GM18505 (cell line): ENCODE data around the gene SLC9A3.

Experiments
- ATAC-seq: cut with Tn5 transposase; IDR thresholded peaks from one replicate; pipeline ENCODE4 v1.9.1; 2021; ENCODE audit not compliant: unreplicated experiment
- POLR2A ChIP-seq: IDR thresholded peaks from 4 replicates; pipeline ENCODE4 v1.6.1; 2011; ENCODE audit warnings: borderline replicate concordance; ENCODE audit not compliant: insufficient read depth, insufficient read length; ENCODE audit errors: extremely low read depth

Gene SLC9A3

DNA sequence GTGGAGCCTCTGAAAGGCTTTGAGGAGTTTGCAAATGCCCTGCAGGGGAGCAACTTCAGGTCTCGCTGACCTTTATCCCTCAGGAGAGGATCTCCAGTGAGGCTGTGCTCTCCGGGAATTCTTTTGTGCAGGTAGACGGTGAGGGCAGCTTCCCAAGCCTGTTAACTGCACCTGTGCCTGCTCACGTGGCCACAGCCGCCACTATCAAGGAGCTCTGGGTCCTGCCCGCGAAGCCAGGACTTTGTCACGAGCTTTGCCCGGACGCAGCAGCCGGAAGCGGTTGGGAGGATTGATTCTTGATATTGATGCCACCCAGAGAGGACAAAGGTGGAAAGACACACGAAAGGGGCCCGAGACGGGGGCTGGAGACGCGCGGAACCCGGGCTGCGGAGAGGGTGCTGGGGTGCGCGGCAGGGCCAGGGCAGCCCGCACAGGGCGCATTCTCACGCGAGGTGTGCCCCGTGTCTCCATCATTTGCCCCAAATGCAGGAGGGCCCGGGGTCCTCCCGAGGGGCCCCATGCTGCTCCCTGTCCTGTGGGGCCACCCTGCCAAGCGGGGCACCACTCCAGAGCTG lies 18.2 kb downstream of the SLC9A3 start:
- TF ChIP-seq POLR2A: no peak
- no peak for ATAC-seq

- no peak for TF ChIP-seq POLR2A
- no peak for ATAC-seq
Observed at GRCh38 chr5:504326-505154, 19.7 kb downstream of the SLC9A3 start.

DNA sequence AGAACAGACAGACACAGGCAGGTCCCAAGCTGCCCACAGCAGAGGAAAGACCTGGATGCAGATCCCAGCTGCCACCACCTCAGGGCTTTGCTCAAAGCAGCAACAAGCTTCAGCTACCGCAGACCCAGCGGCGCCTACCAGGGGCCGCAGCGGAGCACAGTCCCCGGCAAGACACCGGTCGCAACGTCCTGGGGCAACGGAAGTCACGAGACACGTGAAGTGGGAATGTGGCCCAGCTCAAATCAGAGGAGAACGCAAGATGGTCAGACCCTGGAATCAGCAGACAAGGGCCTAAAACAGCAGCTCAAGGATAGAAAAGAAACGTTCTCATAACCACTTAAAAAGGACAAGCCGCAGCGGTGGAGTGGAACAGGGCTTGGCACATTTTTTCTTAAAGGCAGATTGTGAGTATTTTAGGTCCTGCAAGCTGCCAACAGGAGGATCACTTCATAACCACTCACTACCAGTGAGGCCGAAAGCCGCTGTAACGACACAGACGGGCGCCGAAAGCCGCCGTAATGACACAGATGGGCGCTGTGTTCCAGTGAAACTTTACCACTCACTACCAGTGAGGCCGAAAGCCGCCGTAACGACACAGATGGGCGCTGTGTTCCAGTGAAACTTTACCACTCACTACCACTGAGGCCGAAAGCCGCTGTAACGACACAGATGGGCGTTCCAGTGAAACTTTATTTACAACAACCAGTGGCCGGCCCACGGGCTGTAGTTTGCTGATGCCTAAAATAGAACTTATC lies 21.7 kb downstream of the SLC9A3 start:
- ATAC-seq: no peak
- TF ChIP-seq POLR2A: no peak

GRCh38 chr5:501831-502184 lies 22.4 kb downstream of the SLC9A3 start:
- TF ChIP-seq POLR2A: no peak
- no peak for ATAC-seq

DNA sequence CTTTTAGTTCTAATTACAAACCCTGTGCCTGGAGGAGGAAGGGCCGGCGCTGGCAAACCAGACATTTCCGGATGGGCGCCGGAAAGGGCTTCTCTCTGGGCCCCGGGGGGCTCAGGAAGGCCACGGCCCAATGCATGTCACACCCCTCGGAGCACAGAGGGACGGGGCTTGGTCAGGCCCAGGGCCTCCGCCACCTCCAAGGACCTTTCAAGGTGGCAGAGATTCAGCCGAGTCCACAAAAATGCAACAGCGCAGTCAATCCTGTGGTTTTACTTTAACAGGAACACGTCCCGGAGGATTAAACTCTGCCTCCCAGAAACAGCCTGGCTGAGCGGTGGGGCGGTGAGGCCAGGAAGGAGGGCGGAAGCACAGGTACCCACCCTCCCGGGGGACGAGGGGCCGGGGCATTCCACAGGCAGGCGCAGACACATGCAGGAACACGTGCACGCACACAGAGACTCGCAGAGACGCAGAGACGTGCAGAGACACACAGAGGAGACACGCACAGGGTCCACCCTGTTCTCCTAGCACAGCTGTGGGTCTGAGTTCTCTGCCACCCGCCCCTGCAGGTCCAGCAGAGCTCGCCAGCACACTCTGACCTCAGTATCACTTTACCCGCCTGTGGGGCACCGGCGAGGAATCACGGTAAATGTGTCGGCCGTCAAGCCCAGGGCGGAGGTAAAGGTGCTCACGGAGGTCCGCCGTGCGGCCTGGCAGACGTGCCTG lies 23.0 kb downstream of the SLC9A3 start:
- ATAC-seq: no peak
- TF ChIP-seq POLR2A: no peak

GRCh38 chr5:500491-500890 lies 23.8 kb downstream of the SLC9A3 start:
- no peak for ATAC-seq
- no peak for TF ChIP-seq POLR2A

DNA sequence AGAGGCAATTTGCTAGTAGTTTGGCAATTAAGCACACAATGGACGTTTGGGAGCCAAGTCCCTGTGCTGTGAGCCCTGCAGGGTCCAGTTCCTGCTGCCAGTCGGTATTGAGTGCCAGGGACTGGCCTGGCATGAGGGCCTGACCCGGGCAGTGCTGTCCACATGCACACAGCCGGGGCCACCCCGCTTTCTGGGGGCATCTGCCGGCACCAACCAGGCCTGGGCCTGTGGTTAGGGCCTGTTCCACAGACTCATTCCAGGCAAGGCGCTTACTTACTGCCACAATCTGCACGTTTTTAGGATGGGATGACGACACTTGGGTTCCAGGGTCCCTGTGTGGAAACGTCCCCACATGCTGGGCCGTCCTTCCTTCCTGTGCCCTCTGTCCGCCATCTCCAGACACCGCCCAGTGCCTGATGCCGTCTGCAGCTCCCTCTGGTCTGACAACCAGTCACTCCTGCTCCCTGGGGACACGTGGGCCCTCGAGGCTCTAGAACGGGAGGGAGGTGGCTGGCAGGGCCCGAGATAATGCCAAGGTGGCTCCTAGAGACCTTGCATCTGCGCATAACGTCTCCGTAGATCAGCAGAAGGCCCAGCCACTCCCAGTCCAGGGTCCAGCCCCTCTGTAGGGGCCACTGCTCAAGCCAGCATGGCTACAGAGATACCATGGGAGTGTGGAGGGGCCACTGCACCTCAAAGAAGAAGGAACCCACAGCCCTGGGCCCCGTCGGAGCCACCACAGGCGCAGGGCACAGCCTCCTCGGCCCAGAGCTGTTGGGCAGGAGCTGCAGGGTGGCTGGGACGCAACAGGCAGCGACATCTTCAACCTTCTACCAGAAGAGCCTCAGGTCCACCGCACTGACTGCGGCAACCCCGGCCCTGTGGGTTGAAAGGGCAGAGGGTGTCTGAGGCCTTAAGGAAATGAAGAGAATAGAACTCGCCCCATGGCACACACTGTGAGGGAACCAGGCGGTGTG lies 24.7 kb downstream of the SLC9A3 start:
- ATAC-seq: no peak

DNA sequence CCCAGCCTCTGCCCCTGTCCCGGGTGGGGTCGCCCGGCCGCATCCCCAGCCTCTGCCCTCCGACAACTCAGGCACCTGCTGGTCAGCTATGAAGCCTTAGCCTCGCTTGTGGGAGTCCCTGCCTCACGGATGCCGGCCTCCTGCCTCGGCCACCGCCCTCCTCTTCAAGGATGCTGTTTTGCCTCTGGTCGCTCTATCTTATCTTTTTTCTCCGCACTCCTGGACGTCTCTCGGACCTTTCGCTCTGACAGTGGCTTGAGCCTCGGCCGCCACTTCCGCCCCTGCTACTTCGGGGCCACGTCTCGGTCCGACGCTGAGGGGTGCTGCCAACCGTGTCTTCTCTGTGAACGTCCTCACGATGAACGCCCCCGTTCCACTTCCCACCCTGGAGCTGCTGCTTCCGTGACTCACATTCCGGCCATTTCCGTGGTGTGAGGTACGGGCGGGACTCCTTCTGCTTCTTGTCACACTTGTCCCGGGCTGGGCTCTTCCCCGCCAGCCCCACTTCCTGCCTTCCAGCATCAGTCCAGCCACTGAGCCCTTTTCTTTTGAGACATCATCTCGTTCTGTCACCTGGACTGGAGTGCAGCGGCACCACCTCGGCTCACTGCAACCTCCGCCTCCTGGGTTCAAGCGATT lies 26.3 kb downstream of the SLC9A3 start:
- ATAC-seq: no peak
- no peak for TF ChIP-seq POLR2A

More for the DNA sequence above, 24.7 kb downstream of the SLC9A3 start:
- TF ChIP-seq POLR2A: no peak

DNA sequence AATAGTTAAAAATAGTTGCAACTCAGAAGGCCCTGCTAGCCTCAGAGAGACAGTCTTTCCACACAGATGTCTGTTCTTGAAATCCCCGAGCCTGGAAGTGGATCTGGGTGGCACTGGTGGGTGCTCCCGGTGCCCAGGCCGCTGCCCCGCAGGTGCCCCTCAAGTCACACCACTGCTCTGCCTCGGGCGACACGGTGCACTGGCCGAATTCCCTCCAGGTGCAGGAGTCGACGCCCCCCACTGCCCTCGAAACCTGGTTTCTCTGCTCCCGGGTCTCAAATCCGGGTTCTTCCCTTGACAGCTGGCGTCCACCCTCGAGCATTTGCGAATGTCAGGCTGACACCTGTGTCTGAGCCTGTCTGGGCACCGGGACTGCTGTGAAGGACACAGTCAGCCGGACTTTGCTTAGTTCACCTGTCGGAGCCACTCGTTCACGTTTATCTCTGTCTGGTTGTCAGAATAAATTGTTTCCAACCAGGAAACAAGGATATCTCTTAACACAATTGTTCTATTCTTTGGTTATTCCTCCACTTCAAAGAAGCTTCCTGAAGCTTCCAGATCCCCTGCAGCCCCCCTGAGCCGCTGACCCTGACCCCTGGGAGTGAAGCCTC lies 27.1 kb downstream of the SLC9A3 start:
- TF ChIP-seq POLR2A: no peak
- no peak for ATAC-seq

GRCh38 chr5:496028-496427 lies 28.2 kb downstream of the SLC9A3 start:
- no peak for TF ChIP-seq POLR2A
- no peak for ATAC-seq

- no peak for TF ChIP-seq POLR2A
- ATAC-seq: no peak
Observed at GRCh38 chr5:494667-495255, 29.5 kb downstream of the SLC9A3 start.
